GM19193 (cell line): ENCODE measurements around the gene CACFD1.

Experiments used
- POLR2A ChIP-seq: IDR thresholded peaks from 4 replicates; pipeline ENCODE4 v1.6.1; 2011; ENCODE audit not compliant: insufficient read depth, insufficient read length; ENCODE audit errors: extremely low read depth

CACFD1 gene

GRCh38 chr9:133510926-133511505 is 51.2 kb downstream of the CACFD1 start:
- TF ChIP-seq POLR2A: no peak

DNA sequence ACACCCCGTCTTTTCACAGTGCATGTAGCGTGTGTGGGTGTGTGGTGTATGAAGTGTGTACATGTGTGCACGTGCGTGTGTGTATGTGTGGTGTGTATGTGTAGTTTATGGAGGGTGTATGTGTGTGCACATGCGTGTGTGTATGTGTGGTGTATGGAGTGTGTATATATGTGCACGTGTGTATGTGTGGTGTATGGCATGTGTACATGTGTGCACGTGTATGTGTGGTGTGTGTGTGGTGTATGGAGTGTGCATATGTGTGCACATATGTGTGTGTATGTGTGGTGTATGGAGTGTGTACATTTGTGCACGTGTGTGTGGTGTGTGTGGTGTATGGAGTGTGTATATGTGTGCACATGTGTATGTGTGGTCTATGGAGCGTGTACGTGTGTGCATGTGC is 51.8 kb downstream of the CACFD1 start:
- no peak for TF ChIP-seq POLR2A

GRCh38 chr9:133512253-133513213 is 52.8 kb downstream of the CACFD1 start:
- TF ChIP-seq POLR2A: no peak

DNA sequence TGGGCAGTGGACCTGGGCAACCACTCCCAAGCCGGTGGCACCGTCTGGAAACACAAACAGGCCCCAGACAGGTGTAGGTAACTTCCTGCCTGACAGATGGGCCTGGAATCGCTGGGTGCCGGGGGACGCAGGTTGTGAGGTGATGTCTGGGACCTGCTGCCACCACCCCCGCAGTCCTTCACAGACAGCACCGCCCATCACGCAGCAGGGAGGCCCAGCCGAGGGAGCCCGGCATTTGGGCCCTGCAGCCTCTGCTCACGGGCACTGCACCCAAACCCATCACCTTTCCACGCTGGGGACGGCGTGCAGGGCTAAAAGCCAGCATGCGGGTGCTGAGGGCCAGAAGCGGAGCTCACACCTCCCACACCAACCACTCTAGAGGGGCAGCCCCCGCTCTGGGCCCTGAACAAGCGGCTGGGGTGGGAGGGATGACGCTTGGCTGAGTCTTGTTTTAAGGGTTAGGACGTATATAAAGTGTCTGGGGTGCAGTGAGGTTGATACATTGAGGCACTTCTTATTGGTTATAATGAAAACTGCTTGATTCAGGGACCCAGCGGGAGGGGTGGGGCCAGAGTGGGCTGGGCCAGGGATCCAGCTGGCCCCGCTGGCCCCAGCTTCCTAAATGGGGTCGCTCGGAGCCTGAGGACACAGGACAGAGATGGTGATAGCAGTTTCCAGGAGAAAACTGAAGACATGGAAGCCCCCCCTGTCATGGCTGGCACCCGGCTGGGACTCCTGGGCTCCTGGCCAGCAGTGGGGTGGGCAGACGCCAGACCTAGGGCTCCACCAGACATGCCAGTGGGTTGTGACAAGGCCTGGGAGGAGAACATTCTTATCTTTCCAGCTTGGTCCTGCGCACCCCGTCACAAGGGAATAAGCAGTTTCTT is 53.7 kb downstream of the CACFD1 start:
- no peak for TF ChIP-seq POLR2A

DNA sequence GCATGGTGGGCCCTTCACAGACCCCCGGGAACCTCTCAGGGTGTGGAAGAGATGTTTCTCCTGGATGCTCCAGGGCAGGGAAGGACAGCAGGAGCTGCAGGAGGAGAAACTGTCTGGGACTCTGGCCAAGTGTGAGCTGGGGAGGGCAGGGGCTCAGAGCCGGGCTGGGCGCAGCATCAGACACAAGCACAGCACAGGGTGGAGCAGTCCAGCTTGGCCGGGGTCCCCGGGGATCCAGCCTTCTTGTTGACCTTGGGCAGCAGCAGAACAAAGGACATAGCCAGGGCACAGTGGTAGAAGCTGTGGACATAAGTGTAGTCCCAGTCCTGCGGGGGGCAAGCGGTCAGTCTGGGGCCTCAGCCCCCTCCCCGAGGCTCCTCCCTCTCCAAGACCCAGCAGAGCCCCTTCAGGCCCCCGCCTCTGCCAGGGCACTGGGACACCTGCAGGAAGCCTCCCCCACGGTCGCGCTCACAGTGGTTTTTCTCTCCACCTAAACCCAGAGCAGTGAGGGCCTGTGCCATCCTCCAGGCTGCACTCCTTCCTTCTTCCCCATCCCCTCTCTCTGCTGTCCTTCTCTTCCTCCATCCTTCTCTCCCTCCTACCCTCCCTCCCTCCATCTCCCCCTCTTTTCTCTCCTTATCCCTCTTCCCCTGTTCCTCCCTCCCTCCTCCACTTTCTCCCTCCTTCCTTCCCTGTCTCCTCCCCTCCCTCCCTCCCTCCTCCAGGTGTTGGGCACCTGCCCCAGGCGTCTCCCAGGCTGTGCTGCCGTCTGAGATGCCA is 54.9 kb downstream of the CACFD1 start:
- no peak for TF ChIP-seq POLR2A

GRCh38 chr9:133515240-133515610 is 55.4 kb downstream of the CACFD1 start:
- TF ChIP-seq POLR2A: no peak

- TF ChIP-seq POLR2A: no peak
Observed at GRCh38 chr9:133515615-133516255, 56.0 kb downstream of the CACFD1 start.

DNA sequence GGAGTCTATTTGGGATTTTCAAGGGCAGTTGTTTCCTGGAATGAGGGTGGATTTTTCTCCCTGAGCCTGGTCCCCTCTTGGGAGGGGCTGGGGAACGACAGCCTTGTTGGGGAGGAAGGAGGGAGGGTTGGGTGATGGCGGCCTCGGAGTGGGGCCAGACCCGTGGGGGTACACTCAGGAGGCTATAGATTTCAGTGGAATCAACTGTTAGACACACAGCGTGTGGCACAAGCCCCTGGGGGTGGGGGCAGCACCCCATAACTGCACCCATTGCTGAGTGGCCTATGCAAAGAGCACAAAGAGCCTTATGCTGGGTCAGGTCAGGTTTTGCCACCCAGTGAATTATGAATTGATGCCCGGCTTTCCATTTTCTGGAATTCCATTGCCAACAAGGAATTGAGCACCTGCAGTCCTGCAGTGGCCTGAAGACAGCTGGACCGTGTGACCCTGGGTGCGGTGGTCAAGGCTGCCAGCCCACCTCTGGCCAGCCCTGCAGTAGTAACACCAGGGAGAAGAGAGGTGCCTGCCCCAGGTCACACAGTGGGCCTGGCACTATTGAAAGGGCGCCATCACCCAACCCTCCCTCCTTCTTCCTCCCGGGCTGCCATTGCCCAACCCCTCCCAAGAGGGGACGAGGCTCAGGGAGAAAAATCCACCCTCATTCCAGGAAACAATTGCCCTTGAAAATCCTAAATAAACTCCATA is 56.6 kb downstream of the CACFD1 start:
- no peak for TF ChIP-seq POLR2A

GRCh38 chr9:133516961-133517350 is 57.2 kb downstream of the CACFD1 start:
- TF ChIP-seq POLR2A: no peak

- TF ChIP-seq POLR2A: no peak
Observed at GRCh38 chr9:133517711-133518110, 57.9 kb downstream of the CACFD1 start.

DNA sequence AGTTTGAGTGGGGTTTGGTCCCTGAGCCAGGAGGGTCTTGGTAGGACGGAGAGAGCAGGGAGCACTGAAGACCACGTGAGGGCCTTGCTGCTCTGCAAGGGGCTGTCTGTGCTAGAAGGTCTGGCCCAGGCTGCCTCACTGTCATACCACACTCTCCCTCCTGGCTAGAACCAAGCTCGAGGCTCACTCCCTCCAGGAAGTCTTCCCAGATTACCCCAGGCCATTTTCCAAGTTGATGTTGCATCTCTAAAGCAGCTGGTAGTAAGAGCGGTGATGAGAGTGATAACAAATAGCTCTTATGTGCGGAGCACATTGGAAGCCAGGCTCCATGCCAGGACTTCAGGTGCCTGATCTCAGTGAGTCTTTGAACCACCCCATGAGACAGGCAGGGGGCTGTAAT is 58.4 kb downstream of the CACFD1 start:
- TF ChIP-seq POLR2A: no peak

- TF ChIP-seq POLR2A: no peak
Observed at GRCh38 chr9:133518706-133519449, 59.1 kb downstream of the CACFD1 start.

DNA sequence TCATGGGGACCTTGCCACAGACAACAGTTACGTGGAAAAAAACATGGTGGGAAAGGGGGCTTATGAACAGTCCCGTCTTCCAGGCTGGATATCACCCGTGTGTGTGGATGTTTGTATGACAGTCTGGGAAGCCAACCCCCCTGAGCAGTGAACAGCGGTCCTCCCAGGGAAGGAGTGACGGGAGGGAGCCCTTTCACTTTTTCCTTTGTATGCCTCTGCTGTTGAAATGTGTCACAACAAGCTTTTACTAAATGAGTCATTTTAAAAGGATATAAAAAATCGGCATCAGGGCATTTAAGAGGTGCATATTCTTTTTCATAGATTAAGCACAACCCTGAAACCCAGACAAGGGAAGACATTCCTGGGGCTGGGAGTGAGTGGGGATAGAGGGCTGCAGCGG is 59.9 kb downstream of the CACFD1 start:
- TF ChIP-seq POLR2A: no peak
